ENCODE results near the gene GRK5.
A peak's percentile ranks its signal among the peaks of the same experiment; 100 is the strongest.

GRCh38 chr10:119209035-119209735 is 1.8 kb downstream of the GRK5 start:
- TF ChIP-seq POLR2A (IDR thresholded peaks at IDR 0.05) (peak in 1 of 2 donors; percentile 13), CTCF (IDR thresholded peaks at IDR 0.05) (peak; percentile 71 to 89 (median 77)), EP300 (IDR thresholded peaks at IDR 0.05) (no peak)

Measured in tibial nerve (tissue), 4 donors.